ENCODE data around the gene GPR146. TPM values are rescaled to one million over a fixed set of nuclear protein-coding genes. Genes with fewer than 3 reads are reported as not detected.

The GPR146 gene
- total and polyA plus RNA-seq, 8 donors, result 6.3 to 18.9 (median 7.9) TPM

GRCh38 chr7:1078519-1078918 lies 34.2 kb downstream of the GPR146 start:
- TF ChIP-seq CTCF (IDR thresholded peaks at IDR 0.05), result no peak
- no peak for DNase-seq
- ATAC-seq, result no peak
- Histone ChIP-seq H3K27me3 (no peaks in the 10 kb centered on the region), H3K4me1 (peaks cover 0 to 10% of the 10 kb centered on the region in 2 donors), H3K9me3 (no peaks in the 10 kb centered on the region), H3K27ac (peak overlapping the region; percentile 59 to 67), H3K4me3 (no peak overlapping the region), H3K36me3 (no peaks in the 10 kb centered on the region)
- intact Hi-C loops (cut with DNase I), result no loop called here

GRCh38 chr7:1078985-1079384 lies 34.6 kb downstream of the GPR146 start:
- Histone ChIP-seq H3K36me3 (no peaks in the 10 kb centered on the region), H3K9me3 (no peaks in the 10 kb centered on the region), H3K4me1 (peaks cover 0 to 10% of the 10 kb centered on the region in 2 donors), H3K4me3 (no peak overlapping the region), H3K27ac (peak overlapping the region in 1 of 2 donors; percentile 67), H3K27me3 (no peaks in the 10 kb centered on the region)
- DNase-seq (no peak), ATAC-seq (no peak)
- TF ChIP-seq CTCF (IDR thresholded peaks at IDR 0.05), result no peak
- intact Hi-C loops (cut with DNase I), result no loop called here

- H3K4me3 ChIP-seq, result no peak overlapping the region
- DNase-seq, result no peak
- TF ChIP-seq CTCF (IDR thresholded peaks at IDR 0.05), result no peak
- intact Hi-C loops (cut with DNase I), result no loop called here
- H3K36me3 ChIP-seq, result no peaks in the 10 kb centered on the region
- no peak overlapping the region for H3K27ac ChIP-seq
- peaks cover 0 to 10% of the 10 kb centered on the region in 2 donors for H3K4me1 ChIP-seq
- no peaks in the 10 kb centered on the region for H3K9me3 ChIP-seq
- no peak for ATAC-seq
- H3K27me3 ChIP-seq, result no peaks in the 10 kb centered on the region
Observed at GRCh38 chr7:1079546-1079945, 35.2 kb downstream of the GPR146 start.

- Histone ChIP-seq H3K9me3 (no peaks in the 10 kb centered on the region), H3K27ac (no peak overlapping the region), H3K36me3 (no peaks in the 10 kb centered on the region), H3K4me3 (no peak overlapping the region), H3K4me1 (peaks cover 0 to 10% of the 10 kb centered on the region in 2 donors), H3K27me3 (no peaks in the 10 kb centered on the region)
- no peak for ATAC-seq
- no peak for TF ChIP-seq CTCF (IDR thresholded peaks at IDR 0.05)
- DNase-seq, result no peak
- intact Hi-C loops (cut with DNase I), result loop anchor here in 1 of 2 donors (10.0 kb wide), 1 partner anchor 94 kb away; no protein-coding TSS in a partner anchor
Observed at GRCh38 chr7:1080252-1080920, 36.0 kb downstream of the GPR146 start.

- no peak overlapping the region for H3K27ac ChIP-seq
- intact Hi-C loops (cut with DNase I), result loop anchor here in 1 of 2 donors (10.0 kb wide), 1 partner anchor 94 kb away; no protein-coding TSS in a partner anchor
Observed at GRCh38 chr7:1080921-1081255, 36.5 kb downstream of the GPR146 start.

More at GRCh38 chr7:1080921-1081255, 36.5 kb downstream of the GPR146 start:
- Histone ChIP-seq H3K36me3 (no peaks in the 10 kb centered on the region), H3K27me3 (no peaks in the 10 kb centered on the region), H3K9me3 (no peaks in the 10 kb centered on the region), H3K4me1 (peaks cover 0 to 12% of the 10 kb centered on the region in 2 donors), H3K4me3 (no peak overlapping the region)
- DNase-seq, result no peak
- no peak for TF ChIP-seq CTCF (IDR thresholded peaks at IDR 0.05)
- no peak for ATAC-seq

Data from left lung (tissue), 10 donors.